ENCODE measurements around the gene TEX36. TPM values are rescaled to one million over a fixed set of nuclear protein-coding genes. Genes with fewer than 3 reads are reported as not detected.

TEX36 gene
- total RNA-seq, 1 donor from 2014 or later = not detected

DNA sequence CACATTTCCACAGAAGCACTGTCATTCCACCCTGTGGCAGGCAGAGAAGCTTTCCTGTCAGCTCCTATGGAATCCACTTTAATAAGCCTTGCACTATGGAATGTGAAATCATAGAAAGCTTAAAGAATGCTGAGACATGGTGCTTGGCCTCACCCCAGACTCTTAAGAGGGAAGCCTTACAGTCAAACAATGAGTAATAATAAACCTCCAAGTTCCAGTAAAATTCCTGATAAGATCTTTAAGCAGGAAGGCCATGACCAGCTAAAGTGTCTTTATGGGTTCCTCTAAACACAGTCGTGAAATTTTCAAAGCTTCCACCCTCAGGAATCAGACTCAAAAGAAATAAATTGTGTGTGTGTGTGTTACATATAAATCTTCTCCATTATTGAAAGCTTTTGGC lies 11.9 kb upstream of the TEX36 start:
- no peaks in the 10 kb centered on the region for H3K9me3 Mint-ChIP-seq
- H3K27me3 Mint-ChIP-seq = peaks cover 8% of the 10 kb centered on the region
- H3K4me3 Mint-ChIP-seq = no peak overlapping the region
- ChIA-PET CTCF (no interaction called here), POLR2A (no interaction called here)
- DNase-seq (no peak), ATAC-seq (ENCODE audit: low read depth) (no peak)
- no peaks in the 10 kb centered on the region for H3K4me1 Mint-ChIP-seq
- no peaks in the 10 kb centered on the region for H3K36me3 Mint-ChIP-seq (ENCODE audit: low read depth)
- no peak overlapping the region for H3K27ac Mint-ChIP-seq
- intact Hi-C loops (cut with micrococcal nuclease) = no loop called here
- TF ChIP-seq CTCF (IDR thresholded peaks at IDR 0.05) = no peak

- POLR2A ChIA-PET = no interaction called here
- no peak overlapping the region for H3K27ac Mint-ChIP-seq
- no peaks in the 10 kb centered on the region for H3K9me3 Mint-ChIP-seq
- H3K4me1 Mint-ChIP-seq = no peaks in the 10 kb centered on the region
- ATAC-seq (ENCODE audit: low read depth) = no peak
- H3K27me3 Mint-ChIP-seq = peaks cover 8% of the 10 kb centered on the region
- H3K36me3 Mint-ChIP-seq (ENCODE audit: low read depth) = no peaks in the 10 kb centered on the region
- no peak for DNase-seq
- intact Hi-C loops (cut with micrococcal nuclease) = no loop called here
- no peak for TF ChIP-seq CTCF (IDR thresholded peaks at IDR 0.05)
- CTCF ChIA-PET = no interaction called here
- no peak overlapping the region for H3K4me3 Mint-ChIP-seq
Measured at GRCh38 chr10:125693524-125693847, 10.5 kb upstream of the TEX36 start.

DNA sequence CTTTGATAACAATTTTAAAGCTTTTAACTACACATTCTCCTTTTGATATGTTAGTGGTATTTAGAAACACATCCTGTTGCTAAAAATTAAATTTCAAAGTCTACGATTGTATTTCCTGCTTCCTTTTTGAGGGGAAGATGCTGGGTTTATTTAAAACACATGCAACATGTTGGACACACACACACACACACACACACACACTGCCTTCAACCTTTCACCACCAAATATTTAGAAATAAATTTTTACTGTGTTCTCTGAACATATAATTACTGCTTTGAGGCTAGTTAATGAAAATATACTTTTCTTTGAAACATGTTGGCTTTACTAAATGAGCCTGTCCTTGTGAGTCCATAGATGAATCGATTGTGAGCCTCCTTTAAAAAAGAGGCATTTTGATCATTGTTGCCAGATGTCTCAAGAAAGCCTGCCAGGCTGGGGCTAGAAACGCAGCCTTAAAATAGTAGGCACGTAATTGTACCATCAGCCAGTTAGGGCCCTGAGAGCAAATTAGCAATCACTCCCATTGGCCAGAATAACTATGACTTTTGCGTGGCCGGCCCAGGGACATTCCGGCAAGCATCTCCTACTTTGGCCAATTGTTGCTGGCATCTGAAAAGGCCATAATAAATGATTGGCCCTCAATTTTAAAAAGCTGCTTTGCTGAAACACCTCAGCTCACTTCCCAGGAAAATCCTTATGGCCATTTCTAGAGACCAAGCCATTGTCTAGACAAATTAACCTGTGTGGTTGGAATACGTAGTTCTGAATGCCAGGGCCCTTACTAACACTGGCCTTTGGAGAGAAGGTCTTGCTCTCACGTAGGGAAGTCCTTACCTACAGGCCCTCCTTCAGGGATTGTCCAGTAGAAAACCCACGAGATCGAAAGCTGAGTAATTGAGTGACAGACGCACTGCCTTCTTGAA lies 9.9 kb upstream of the TEX36 start:
- ATAC-seq (ENCODE audit: low read depth) (no peak), DNase-seq (no peak)
- Mint-ChIP-seq H3K27ac (no peak overlapping the region), H3K4me3 (no peak overlapping the region), H3K9me3 (no peaks in the 10 kb centered on the region), H3K27me3 (peaks cover 8% of the 10 kb centered on the region), H3K4me1 (no peaks in the 10 kb centered on the region), H3K36me3 (ENCODE audit: low read depth) (no peaks in the 10 kb centered on the region)
- no peak for TF ChIP-seq CTCF (IDR thresholded peaks at IDR 0.05)
- CTCF ChIA-PET = no interaction called here
- POLR2A ChIA-PET = no interaction called here
- intact Hi-C loops (cut with micrococcal nuclease) = no loop called here

- Mint-ChIP-seq H3K36me3 (ENCODE audit: low read depth) (no peaks in the 10 kb centered on the region), H3K4me1 (no peaks in the 10 kb centered on the region), H3K27me3 (peaks cover 8% of the 10 kb centered on the region), H3K4me3 (no peak overlapping the region), H3K27ac (no peak overlapping the region), H3K9me3 (no peaks in the 10 kb centered on the region)
- ATAC-seq (ENCODE audit: low read depth) (no peak), DNase-seq (no peak)
- CTCF ChIA-PET = no interaction called here
- intact Hi-C loops (cut with micrococcal nuclease) = no loop called here
- POLR2A ChIA-PET = no interaction called here
- TF ChIP-seq CTCF (IDR thresholded peaks at IDR 0.05) = no peak
Measured at GRCh38 chr10:125692196-125692595, 9.2 kb upstream of the TEX36 start.

GRCh38 chr10:125691160-125691981 lies 8.4 kb upstream of the TEX36 start:
- H3K4me1 Mint-ChIP-seq = no peaks in the 10 kb centered on the region
- H3K4me3 Mint-ChIP-seq = no peak overlapping the region
- peaks cover 8% of the 10 kb centered on the region for H3K27me3 Mint-ChIP-seq
- ChIA-PET POLR2A (no interaction called here), CTCF (no interaction called here)
- no peak for TF ChIP-seq CTCF (IDR thresholded peaks at IDR 0.05)
- DNase-seq (no peak), ATAC-seq (ENCODE audit: low read depth) (no peak)
- intact Hi-C loops (cut with micrococcal nuclease) = no loop called here
- H3K9me3 Mint-ChIP-seq = no peaks in the 10 kb centered on the region
- H3K27ac Mint-ChIP-seq = no peak overlapping the region
- H3K36me3 Mint-ChIP-seq (ENCODE audit: low read depth) = no peaks in the 10 kb centered on the region

All from activated B cell treated with CpG ODN at 0.5 μM for 24 hours (primary cell).